Adrenal gland (tissue), 5 donors: ENCODE measurements around the gene PIEZO2.

ENCODE experiments used
- CTCF ChIP-seq, 6 experiments: fragments of 450-650 bp in 4 of 6; fragments of 200-600 bp in 2 of 6; sonication (generic) in 1 of 6; IDR thresholded peaks; 1 replicate in 5 of 6; 2 replicates in 1 of 6; pipeline versions ENCODE4 v1.5.1 to v1.8.0; 2016 to 2021; ENCODE audit warnings: antibody characterized with exemption in 6 of 6, mild to moderate bottlenecking in 2 of 6, moderate library complexity in 1 of 6
- POLR2A ChIP-seq, 2 donors: fragments of 450-650 bp; IDR thresholded peaks; one replicate each; pipeline ENCODE4 v1.6.1; 2017; ENCODE audit warnings: antibody characterized with exemption in 2 of 2, mild to moderate bottlenecking in 2 of 2, moderate library complexity in 1 of 2
- donor health status: DM: no; HTN: no; CAD: no.

- no peak for TF ChIP-seq CTCF (IDR thresholded peaks at IDR 0.05)
- no peak for TF ChIP-seq POLR2A (IDR thresholded peaks at IDR 0.05)
Observed at GRCh38 chr18:10760986-10761385, 388.4 kb downstream of the PIEZO2 start.
